ENCODE results near the gene ZSWIM1.

DNA sequence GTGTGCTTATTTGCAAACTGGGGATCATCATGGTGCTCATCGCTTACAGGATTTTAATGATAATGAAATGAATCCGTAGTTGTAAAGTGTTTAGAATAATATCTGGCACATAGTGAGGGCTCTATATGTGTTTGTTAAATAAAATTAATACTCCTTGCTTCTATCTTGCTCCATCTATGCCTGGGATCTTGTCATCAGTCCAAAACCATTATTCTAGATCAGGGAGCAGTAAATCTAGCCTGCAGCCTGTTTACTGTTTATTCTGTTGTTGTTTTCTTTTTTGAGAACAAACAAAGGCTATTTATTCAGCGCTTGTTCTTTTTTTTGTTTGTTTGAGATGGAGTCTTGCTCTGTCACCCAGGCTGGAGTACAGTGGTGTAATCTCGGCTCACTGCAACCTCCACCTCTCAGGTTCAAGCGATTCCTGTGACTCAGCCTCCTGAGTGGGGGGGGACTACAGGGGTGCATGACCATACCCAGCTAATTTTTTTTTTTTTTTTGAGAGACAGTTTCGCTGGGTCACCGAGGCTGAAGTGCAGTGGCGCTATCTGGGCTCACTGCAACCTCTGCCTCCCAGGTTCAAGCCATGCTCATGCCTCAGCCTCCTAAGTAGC lies 32.0 kb upstream of the ZSWIM1 start:
- TF ChIP-seq GATA3 (IDR thresholded peaks at IDR 0.05; ENCODE audit: low read depth, low read length), result no peak
- no peak for TF ChIP-seq GATA2 (IDR thresholded peaks at IDR 0.05; ENCODE audit: low read depth, low read length)

Data from SH-SY5Y (cell line).